B cell (primary cell): Measurements from ENCODE around the gene CC2D2A. TPM values are rescaled to one million over a fixed set of nuclear protein-coding genes. Genes with fewer than 3 reads are reported as not detected.
"Not testable (repeated sequence)": the region's sequence is repeated elsewhere in the genome, so short reads cannot be mapped to it uniquely, and the experiment has no call there.

Source experiments
- ATAC-seq: fragments of 200-7000 bp; cut with Tn5 transposase; one replicate; pipeline ENCODE4 v1.10.0; 2021; ENCODE audit warnings: low read depth, mild to moderate bottlenecking, moderate number of reproducible peaks, moderate library complexity
- CTCF ChIA-PET: fragments of 350-600 bp; sonication (Branson Sonifier 250); formaldehyde crosslinking; loops from one replicate; lab custom pipeline; 2021; ENCODE audit warnings: antibody characterized with exemption, inconsistent platforms; lab: Charles Lee
- POLR2A ChIA-PET: fragments of 350-600 bp; sonication (Branson Sonifier 250); formaldehyde crosslinking; loops from one replicate; lab custom pipeline; 2021; ENCODE audit warnings: antibody characterized with exemption; lab: Charles Lee
- DNase-seq: peaks from one replicate; pipeline ENCODE4 v3.0.0; 2013
- H2AFZ ChIP-seq: 2 replicates; pipeline ENCODE4 v1.6.1; 2012; ENCODE audit warnings: mild to moderate bottlenecking, low read depth, low read length; ENCODE audit not compliant: insufficient read depth, poor library complexity, severe bottlenecking
- H3K27ac ChIP-seq, 2 donors: 1 replicate in 1 of 2; 2 replicates in 1 of 2; pipeline ENCODE4 v1.5.1; 2012 to 2013; ENCODE audit warnings: low read length in 2 of 2, mild to moderate bottlenecking in 2 of 2, moderate library complexity in 1 of 2
- H3K27me3 ChIP-seq, 4 experiments: fragments of 200-600 bp in 1 of 4; sonication (generic) in 1 of 4; replicated peaks in 1 of 4; 1 replicate in 2 of 4; 2 replicates in 2 of 4; pipeline versions ENCODE4 v1.6.1 to v1.7.0; 2013 to 2016; ENCODE audit warnings: low read length in 3 of 4, mild to moderate bottlenecking in 2 of 4, mixed read lengths in 1 of 4, moderate library complexity in 1 of 4; ENCODE audit not compliant: insufficient read depth in 4 of 4, control insufficient read depth in 3 of 4; ENCODE audit errors: control extremely low read depth in 1 of 4
- H3K36me3 ChIP-seq, 2 experiments: replicated peaks in 1 of 2; 1 replicate in 1 of 2; 2 replicates in 1 of 2; pipeline versions ENCODE4 v1.6.1 to v1.7.1; 2013; ENCODE audit warnings: low read length in 1 of 2; ENCODE audit not compliant: insufficient read depth in 2 of 2, control insufficient read depth in 1 of 2; ENCODE audit errors: control extremely low read depth in 1 of 2, extremely low read depth in 1 of 2
- H3K4me1 ChIP-seq, 2 donors: fragments of 200-600 bp in 1 of 2; sonication (generic) in 1 of 2; 1 replicate in 1 of 2; 2 replicates in 1 of 2; pipeline versions ENCODE4 v1.5.1 to v1.6.1; 2013 to 2017; ENCODE audit warnings: low read length in 2 of 2; ENCODE audit not compliant: control insufficient read depth in 2 of 2, insufficient read depth in 2 of 2
- H3K4me2 ChIP-seq: replicated peaks from 2 replicates; pipeline ENCODE3; 2012; ENCODE audit warnings: mild to moderate bottlenecking, low read depth, low read length; ENCODE audit not compliant: poor library complexity, severe bottlenecking
- H3K4me3 ChIP-seq, 5 experiments: fragments of 200-600 bp in 1 of 5; sonication (generic) in 1 of 5; 1 replicate in 3 of 5; 2 replicates in 2 of 5; pipeline versions ENCODE4 v1.5.1 to v1.7.0; 2011 to 2016; ENCODE audit warnings: low read length in 4 of 5, mild to moderate bottlenecking in 4 of 5, low read depth in 2 of 5, control low read depth in 1 of 5, moderate library complexity in 1 of 5; ENCODE audit not compliant: insufficient read depth in 1 of 5; ENCODE audit errors: control extremely low read depth in 1 of 5, extremely low read depth in 1 of 5
- H3K79me2 ChIP-seq: fragments of 200-600 bp; sonication (generic); one replicate; pipeline ENCODE4 v1.6.0; 2016; ENCODE audit warnings: low read length; ENCODE audit not compliant: control insufficient read depth, insufficient read depth
- H3K9ac ChIP-seq: fragments of 200-600 bp; sonication (generic); 2 replicates; pipeline ENCODE4 v1.6.1; 2017; ENCODE audit warnings: mild to moderate bottlenecking, low read length, moderate library complexity
- H3K9me3 ChIP-seq, 3 donors: one replicate each; pipeline versions ENCODE4 v1.6.1 to v1.7.1; 2013; ENCODE audit warnings: low read length in 2 of 3; ENCODE audit not compliant: control insufficient read depth in 2 of 3, insufficient read depth in 1 of 3; ENCODE audit errors: control extremely low read depth in 1 of 3
- H4K20me1 ChIP-seq: 2 replicates; pipeline ENCODE4 v1.6.0; 2012; ENCODE audit warnings: mild to moderate bottlenecking, low read length; ENCODE audit not compliant: insufficient read depth, control insufficient read depth, poor library complexity, severe bottlenecking
- H3K27ac Mint-ChIP-seq: one replicate; pipeline ENCODE4 v1.8.0; 2021; ENCODE audit warnings: mixed read lengths
- H3K27me3 Mint-ChIP-seq: one replicate; pipeline ENCODE4 v1.8.0; 2021; ENCODE audit warnings: mixed read lengths
- H3K4me1 Mint-ChIP-seq: one replicate; pipeline ENCODE4 v1.8.0; 2021; ENCODE audit warnings: mixed read lengths
- H3K4me3 Mint-ChIP-seq: one replicate; pipeline ENCODE4 v1.8.0; 2021; ENCODE audit warnings: mixed read lengths
- H3K9me3 Mint-ChIP-seq: one replicate; pipeline ENCODE4 v1.8.0; 2022; ENCODE audit warnings: mixed read lengths; ENCODE audit not compliant: insufficient read depth
- EZH2 ChIP-seq: IDR thresholded peaks from 2 replicates; pipeline ENCODE4 v1.6.1; 2012; ENCODE audit warnings: borderline replicate concordance, low read depth, mild to moderate bottlenecking, moderate library complexity, low read length; ENCODE audit not compliant: insufficient read depth, poor library complexity, severe bottlenecking
- WGBS: methylation state at CpG from one replicate; pipeline ENCODE4 v1.1.5; 2013; ENCODE audit warnings: missing lambda C conversion rate; ENCODE audit not compliant: insufficient coverage; 5-methylcytosine and 5-hydroxymethylcytosine counted together
- intact Hi-C: fragments of 100-400 bp; cut with micrococcal nuclease; formaldehyde crosslinking; loops from one replicate; pipeline ENCODE4 v1.10.0; 2022
- polyA plus RNA-seq: library from polyadenylated mRNA; depleted of rRNA; stranded (reverse); fragments of >200 nt; gene quantifications from 2 replicates; pipeline ENCODE4 v1.2.3, GENCODE V29; 2012
- total RNA-seq, 2 donors: library from RNA; stranded (reverse); fragments of 120-200 nt in 1 of 2; gene quantifications; 1 replicate in 1 of 2; 2 replicates in 1 of 2; pipeline versions ENCODE4 v1.2.3 to v1.2.4, GENCODE V29; 2013 to 2022
- TF ChIP-seq, protein P1 (sequence below): fragments of 200-600 bp; IDR thresholded peaks from one replicate; pipeline ENCODE4 v1.8.0; 2022; ENCODE audit warnings: antibody characterized with exemption, mild to moderate bottlenecking

CC2D2A gene
- total and polyA plus RNA-seq, 2 donors (not counting 1 experiment from before 2014, with no cell fraction given), result not detected

DNA sequence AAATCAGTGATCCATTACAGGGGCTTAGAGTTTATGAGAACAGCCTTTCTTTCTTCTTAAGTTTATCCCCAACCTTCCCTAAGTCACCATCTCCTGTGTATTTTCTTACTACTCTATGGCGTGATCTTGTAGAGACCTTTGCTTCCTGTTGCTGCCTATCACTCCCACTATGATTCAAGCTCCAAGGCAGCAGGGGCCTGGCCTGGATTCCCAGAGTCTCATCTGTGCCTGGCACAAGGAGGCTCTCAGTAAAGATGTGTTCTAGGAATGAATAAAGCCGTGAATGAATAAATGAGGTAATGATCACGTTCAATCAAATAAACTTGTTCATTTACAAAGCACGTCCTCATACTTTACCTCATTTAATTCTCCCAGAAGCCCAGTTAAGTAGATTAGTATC is 45.4 kb downstream of the CC2D2A start:
- Histone ChIP-seq H3K4me1 (no peaks in the 10 kb centered on the region), H3K27ac (no peak overlapping the region), H3K27me3 (no peaks in the 10 kb centered on the region), H4K20me1 (no peaks in the 10 kb centered on the region), H3K9ac (no peak overlapping the region), H3K4me2 (no peak overlapping the region), H3K4me3 (no peak overlapping the region), H3K36me3 (no peaks in the 10 kb centered on the region), H3K9me3 (peaks cover 0 to 7% (median 1%) of the 10 kb centered on the region in 3 donors), H2AFZ (no peak overlapping the region), H3K79me2 (no peaks in the 10 kb centered on the region)
- Mint-ChIP-seq H3K9me3 (no peaks in the 10 kb centered on the region), H3K27ac (no peak overlapping the region), H3K4me1 (no peaks in the 10 kb centered on the region), H3K4me3 (no peak overlapping the region), H3K27me3 (no peaks in the 10 kb centered on the region)
- no peak for TF ChIP-seq EZH2
- TF ChIP-seq, protein P1, sequence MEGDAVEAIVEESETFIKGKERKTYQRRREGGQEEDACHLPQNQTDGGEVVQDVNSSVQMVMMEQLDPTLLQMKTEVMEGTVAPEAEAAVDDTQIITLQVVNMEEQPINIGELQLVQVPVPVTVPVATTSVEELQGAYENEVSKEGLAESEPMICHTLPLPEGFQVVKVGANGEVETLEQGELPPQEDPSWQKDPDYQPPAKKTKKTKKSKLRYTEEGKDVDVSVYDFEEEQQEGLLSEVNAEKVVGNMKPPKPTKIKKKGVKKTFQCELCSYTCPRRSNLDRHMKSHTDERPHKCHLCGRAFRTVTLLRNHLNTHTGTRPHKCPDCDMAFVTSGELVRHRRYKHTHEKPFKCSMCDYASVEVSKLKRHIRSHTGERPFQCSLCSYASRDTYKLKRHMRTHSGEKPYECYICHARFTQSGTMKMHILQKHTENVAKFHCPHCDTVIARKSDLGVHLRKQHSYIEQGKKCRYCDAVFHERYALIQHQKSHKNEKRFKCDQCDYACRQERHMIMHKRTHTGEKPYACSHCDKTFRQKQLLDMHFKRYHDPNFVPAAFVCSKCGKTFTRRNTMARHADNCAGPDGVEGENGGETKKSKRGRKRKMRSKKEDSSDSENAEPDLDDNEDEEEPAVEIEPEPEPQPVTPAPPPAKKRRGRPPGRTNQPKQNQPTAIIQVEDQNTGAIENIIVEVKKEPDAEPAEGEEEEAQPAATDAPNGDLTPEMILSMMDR, result no peak
- intact Hi-C loops, result no loop called here
- CTCF ChIA-PET, result no interaction called here
- WGBS, result no CpG with 5 or more reads among the region's 4 CpGs
- ATAC-seq (no peak), DNase-seq (no peak)
- POLR2A ChIA-PET, result no interaction called here

DNA sequence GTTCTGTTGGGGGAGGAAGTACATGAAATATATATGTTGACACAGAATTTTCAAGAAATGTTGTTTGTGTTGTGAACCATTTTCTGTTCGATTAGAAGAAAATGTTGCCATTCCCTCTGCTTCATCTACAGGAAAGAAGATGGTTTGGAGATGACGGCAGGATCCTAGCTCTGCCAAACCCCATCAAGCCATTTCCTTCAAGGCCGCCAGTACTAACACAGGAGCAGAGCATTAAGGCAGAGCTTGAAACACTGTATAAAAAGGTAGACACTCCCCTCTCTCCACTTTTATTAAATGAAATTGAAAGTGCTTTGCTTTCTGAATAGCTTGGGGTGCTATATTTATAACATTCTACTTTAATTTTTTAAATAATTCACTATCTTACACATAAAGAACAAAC is 46.8 kb downstream of the CC2D2A start:
- no peaks in the 10 kb centered on the region for H3K4me1 Mint-ChIP-seq
- no CpG with 5 or more reads among the region's 3 CpGs for WGBS
- Histone ChIP-seq H3K9me3 (peaks cover 0 to 7% (median 1%) of the 10 kb centered on the region in 3 donors), H3K9ac (no peak overlapping the region), H3K4me3 (no peak overlapping the region), H3K4me2 (no peak overlapping the region), H3K79me2 (no peaks in the 10 kb centered on the region), H3K4me1 (no peaks in the 10 kb centered on the region), H4K20me1 (no peaks in the 10 kb centered on the region), H3K27ac (no peak overlapping the region), H2AFZ (no peak overlapping the region), H3K36me3 (no peaks in the 10 kb centered on the region), H3K27me3 (no peaks in the 10 kb centered on the region)
- no peaks in the 10 kb centered on the region for H3K27me3 Mint-ChIP-seq
- H3K27ac Mint-ChIP-seq, result no peak overlapping the region
- no peaks in the 10 kb centered on the region for H3K9me3 Mint-ChIP-seq
- H3K4me3 Mint-ChIP-seq, result no peak overlapping the region
- ATAC-seq (no peak), DNase-seq (no peak)
- ChIA-PET CTCF (no interaction called here), POLR2A (no interaction called here)
- TF ChIP-seq EZH2, result no peak
- TF ChIP-seq, protein P1, result no peak
- intact Hi-C loops, result no loop called here

DNA sequence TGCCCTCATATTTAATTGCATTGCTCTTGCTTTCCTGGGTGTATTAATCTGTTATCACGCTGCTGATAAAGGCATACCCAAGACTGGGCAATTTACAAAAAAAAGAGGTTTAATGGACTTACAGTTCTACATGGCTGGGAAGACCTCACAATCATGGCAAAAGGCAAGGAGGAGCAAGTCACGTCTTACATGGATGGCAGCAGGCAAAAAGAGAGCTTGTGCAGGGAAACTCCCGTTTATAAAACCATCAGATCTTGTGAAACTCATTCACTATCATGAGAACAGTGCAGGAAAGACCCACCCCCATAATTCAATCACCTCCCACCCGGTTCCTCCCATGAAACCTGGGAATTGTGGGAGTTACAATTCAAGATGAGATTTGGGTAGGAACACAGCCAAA is 48.0 kb downstream of the CC2D2A start:
- H3K4me1 Mint-ChIP-seq, H3K9me3 Mint-ChIP-seq, H3K4me1 ChIP-seq, intact Hi-C loops, H3K27me3 Mint-ChIP-seq, DNase-seq, H2AFZ ChIP-seq, H3K27ac Mint-ChIP-seq, H4K20me1 ChIP-seq, H3K9me3 ChIP-seq, H3K27me3 ChIP-seq, POLR2A ChIA-PET, H3K4me3 Mint-ChIP-seq, ATAC-seq, H3K9ac ChIP-seq, H3K4me3 ChIP-seq, H3K79me2 ChIP-seq, CTCF ChIA-PET, H3K4me2 ChIP-seq, H3K27ac ChIP-seq, H3K36me3 ChIP-seq: not testable (repeated sequence)
- 100% methylated on average over 1 of the region's 4 CpGs for WGBS
